HepG2 (cell line): ENCODE measurements around the gene RSPRY1. TPM values are rescaled to one million over a fixed set of nuclear protein-coding genes. Genes with fewer than 3 reads are reported as not detected.
A peak's percentile ranks its signal among the peaks of the same experiment; 100 is the strongest.

Experiments
- ADNP ChIP-seq: sonication (generic); formaldehyde crosslinking; IDR thresholded peaks from 2 replicates; pipeline ENCODE4 v1.4.0; 2020; ENCODE audit warnings: missing genetic modification reagents
- ATF3 ChIP-seq: sonication (generic); formaldehyde crosslinking; IDR thresholded peaks from 2 replicates; pipeline ENCODE4 v1.4.0; 2020; ENCODE audit warnings: missing genetic modification reagents
- E2F1 ChIP-seq: sonication (generic); formaldehyde crosslinking; IDR thresholded peaks from 2 replicates; pipeline ENCODE4 v1.5.0; 2020; ENCODE audit warnings: missing genetic modification reagents
- ERF ChIP-seq: IDR thresholded peaks from 2 replicates; pipeline ENCODE4 v1.6.1; 2018; ENCODE audit warnings: missing biosample characterization, missing genetic modification reagents
- FOXO1 ChIP-seq: sonication (generic); formaldehyde crosslinking; IDR thresholded peaks from 2 replicates; pipeline ENCODE4 v1.4.0; 2020; ENCODE audit warnings: missing genetic modification reagents
- GLMP ChIP-seq: sonication (generic); formaldehyde crosslinking; IDR thresholded peaks from 2 replicates; pipeline ENCODE4 v1.9.0; 2021; ENCODE audit warnings: missing genetic modification reagents, mild to moderate bottlenecking, borderline replicate concordance
- HMG20A ChIP-seq: IDR thresholded peaks from 2 replicates; pipeline ENCODE4 v1.6.1; 2016; ENCODE audit warnings: borderline replicate concordance
- IRF1 ChIP-seq: sonication (generic); formaldehyde crosslinking; IDR thresholded peaks from 2 replicates; pipeline ENCODE4 v1.4.0; 2020; ENCODE audit warnings: low read depth, mild to moderate bottlenecking, missing genetic modification reagents
- NFE2L1 ChIP-seq: sonication (generic); formaldehyde crosslinking; IDR thresholded peaks from 2 replicates; pipeline ENCODE4 v1.4.0; 2020; ENCODE audit warnings: missing genetic modification reagents, mild to moderate bottlenecking, borderline replicate concordance
- SMARCE1 ChIP-seq: fragments of 450-650 bp; IDR thresholded peaks from 2 replicates; pipeline ENCODE4 v1.6.1; 2017; ENCODE audit warnings: borderline replicate concordance
- ZNF142 ChIP-seq: sonication (generic); formaldehyde crosslinking; IDR thresholded peaks from 2 replicates; pipeline ENCODE4 v1.4.0; 2020; ENCODE audit warnings: missing genetic modification reagents
- ZNF251 ChIP-seq: sonication (generic); formaldehyde crosslinking; IDR thresholded peaks from 2 replicates; pipeline ENCODE4 v1.9.0; 2021; ENCODE audit warnings: mild to moderate bottlenecking, missing genetic modification reagents
- ZNF619 ChIP-seq: sonication (generic); formaldehyde crosslinking; IDR thresholded peaks from 2 replicates; pipeline ENCODE4 v1.4.0; 2020; ENCODE audit warnings: mild to moderate bottlenecking, missing genetic modification reagents
- ZNF687 ChIP-seq: sonication (generic); formaldehyde crosslinking; IDR thresholded peaks from 2 replicates; pipeline ENCODE4 v1.5.1; 2020; ENCODE audit warnings: mild to moderate bottlenecking, missing genetic modification reagents, moderate library complexity
- polyA plus RNA-seq, 8 experiments: library from polyadenylated mRNA; depleted of rRNA in 3 of 8; stranded (reverse) in 7 of 8; unstranded in 1 of 8; fragments of >200 nt; fragmentation: Illumina TruSeq in 4 of 8; extraction: Trizol in 4 of 8; gene quantifications; 2 replicates each; pipeline versions ENCODE4 v1.2.1 to v1.2.3, GENCODE V29; 2011 to 2016; ENCODE audit warnings: low read depth in 4 of 8, missing spikeins in 1 of 8, mixed read lengths in 1 of 8; ENCODE audit not compliant: insufficient read depth in 1 of 8
- total RNA-seq, 5 experiments: library from RNA; depleted of rRNA; stranded (reverse); fragments of >200 nt; fragmentation: Illumina TruSeq; extraction: Trizol; gene quantifications; 2 replicates each; pipeline ENCODE4 v1.2.3, GENCODE V29; 2016; ENCODE audit warnings: low read depth in 1 of 5

RSPRY1 gene
- total and polyA plus RNA-seq, 2 of the 13 experiments (the other 11 are each of a cell fraction or from before 2014, with no cell fraction given), result 53.4 to 61.0 TPM

GRCh38 chr16:57185945-57186871 lies at the start of gene RSPRY1, which contains the start of gene PSME3IP1 (continued):
- TF ChIP-seq ZNF687 (CRISPR knock-in tag) (peak; percentile 71), FOXO1 (CRISPR knock-in tag) (peak; percentile 76), E2F1 (CRISPR knock-in tag) (peak; percentile 74; the same call in 1 of the 2 replicates), HMG20A (CRISPR knock-in tag) (no peak), SMARCE1 (no peak), ZNF251 (no peak; the same call in 1 of the 2 replicates), ZNF142 (CRISPR knock-in tag) (no peak; the same call in none of the 2 replicates), ATF3 (CRISPR knock-in tag) (no peak), IRF1 (CRISPR knock-in tag) (peak; percentile 92; the same call in 1 of the 2 replicates), ZNF619 (CRISPR knock-in tag) (peak; percentile 97), ADNP (CRISPR knock-in tag) (no peak), GLMP (no peak), NFE2L1 (CRISPR knock-in tag) (0 out of 2 replicates have a peak, but pooled peaks have one; percentile 57), ERF (CRISPR knock-in tag) (peak; percentile 83)
